Motor neuron (in vitro differentiated cells): ENCODE results near the gene GLB1L2. TPM values are rescaled to one million over a fixed set of nuclear protein-coding genes. Genes with fewer than 3 reads are reported as not detected.

Experiments used
- ATAC-seq, 8 experiments: fragments of 200-7000 bp; cut with Tn5 transposase; replicated peaks in 6 of 8; 2 replicates each; pipeline ENCODE4 v1.8.0; 2021; ENCODE audit warnings: mild to moderate bottlenecking in 8 of 8, moderate library complexity in 8 of 8
- H3K27ac ChIP-seq, 2 donors: fragments of 250-450 bp; sonication (Bioruptor Pico); 2 replicates each; pipeline ENCODE4 v1.9.0; 2021; ENCODE audit warnings: antibody characterized with exemption in 2 of 2, mild to moderate bottlenecking in 2 of 2, moderate library complexity in 1 of 2
- H3K4me1 ChIP-seq, 2 donors: fragments of 250-450 bp; sonication (Bioruptor Pico); replicated peaks in 1 of 2; 2 replicates each; pipeline ENCODE4 v1.6.1; 2021; ENCODE audit warnings: antibody characterized with exemption in 2 of 2, mild to moderate bottlenecking in 2 of 2, moderate library complexity in 1 of 2
- H3K4me3 ChIP-seq, 5 donors: fragments of 250-450 bp; sonication (Bioruptor Pico); 2 replicates each; pipeline ENCODE4 v1.9.0; 2021; ENCODE audit warnings: antibody characterized with exemption in 5 of 5, mild to moderate bottlenecking in 5 of 5, moderate library complexity in 4 of 5
- WGBS, 10 experiments: fragments of 450-650 bp; shearing (Covaris generic); methylation state at CpG; one replicate each; pipeline ENCODE4 v1.0.0; 2022; 5-methylcytosine and 5-hydroxymethylcytosine counted together
- in situ Hi-C, 9 experiments: fragments of 400-800 bp; cut with MboI; loops; one replicate each; pipeline ENCODE4 v1.15.0; 2021; ENCODE audit warnings: low sequenced_read_pairs in 9 of 9, low pct_unique_long_range_greater_than_20kb in 2 of 9; ENCODE audit not compliant: unreplicated experiment in 9 of 9
- total RNA-seq, 8 experiments: library from RNA; unstranded; fragments of 300-600 nt; gene quantifications; 2 replicates each; pipeline versions ENCODE4 v1.2.3 to v1.2.4, GENCODE V29; 2022

The GLB1L2 gene
- total RNA-seq, 8 experiments from 2014 or later, result 1.8 to 13.6 (median 5.2) TPM

DNA sequence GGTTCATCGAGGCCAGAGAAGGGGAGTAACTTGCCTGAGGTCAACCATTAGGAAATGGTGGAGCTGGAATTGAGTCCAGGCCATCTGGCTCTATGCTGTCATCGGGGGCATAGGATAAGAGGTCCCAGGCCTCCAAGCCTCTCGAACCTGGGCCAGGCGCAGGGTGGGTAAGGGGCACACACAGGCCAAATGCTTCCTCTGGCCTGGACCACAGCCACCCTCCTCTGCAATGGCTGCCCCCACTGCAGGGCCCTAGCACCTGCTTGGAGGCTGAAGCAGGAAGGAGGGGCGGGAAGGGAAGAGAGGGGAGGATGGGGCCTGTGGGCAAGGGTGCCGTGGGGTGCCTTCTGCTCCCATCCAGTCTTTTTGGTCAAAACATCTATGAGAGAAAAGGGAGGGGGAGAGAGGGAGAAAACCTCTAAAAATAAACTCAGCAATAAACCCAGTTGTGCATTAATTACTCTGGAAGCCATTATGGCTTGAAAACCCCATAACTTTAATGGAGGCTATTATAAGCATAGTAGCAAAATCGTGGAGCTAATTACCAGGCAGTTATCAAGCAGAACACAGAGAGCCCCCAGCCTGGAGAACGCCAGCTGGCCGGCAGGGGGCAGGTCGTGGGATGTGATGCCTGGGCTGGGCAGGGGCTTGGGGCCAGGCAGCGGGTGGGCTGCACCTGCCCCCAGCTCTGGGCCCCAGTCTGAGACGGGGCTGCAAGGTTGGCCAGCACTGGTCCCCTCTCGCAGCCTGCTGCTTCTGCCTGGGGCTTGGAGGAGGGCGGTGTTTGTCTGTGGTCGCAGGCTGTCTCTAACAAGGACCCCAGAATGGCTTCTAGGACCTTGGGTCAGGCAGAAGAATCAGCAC is 59.1 kb downstream of the GLB1L2 start:
- in situ Hi-C loops, result no loop called here
- H3K4me3 ChIP-seq, result no peak overlapping the region
- no peak overlapping the region for H3K27ac ChIP-seq
- ATAC-seq, result peak in 2 of 8 experiments; percentile 13 to 15
- WGBS, 10 experiments, result 0 to 90% (median 32%) methylated on average over 1 to 4 of the region's 15 CpGs; no CpG with 5 or more reads in 4 of the 10 experiments
- peaks cover 12 to 15% of the 10 kb centered on the region in 2 donors for H3K4me1 ChIP-seq

DNA sequence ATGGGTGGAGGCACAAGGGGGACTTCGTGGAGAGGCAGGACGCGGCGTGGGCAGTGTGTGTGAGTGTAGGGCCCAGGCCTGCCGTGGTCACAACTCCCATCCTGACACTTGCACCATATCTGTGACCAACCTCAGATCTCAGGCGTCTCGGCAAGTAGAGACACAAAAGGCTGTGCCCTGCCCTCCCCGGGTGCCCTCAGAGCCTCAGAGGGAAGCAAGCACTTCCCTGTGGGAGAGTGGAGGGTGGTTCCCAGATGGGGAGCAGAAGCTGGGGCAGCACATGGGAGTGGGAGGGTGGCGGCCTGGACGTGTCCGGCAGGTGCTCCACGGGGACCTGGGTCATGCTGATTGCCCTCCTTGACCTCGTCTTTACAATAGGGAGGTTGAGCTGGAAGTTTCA is 59.9 kb downstream of the GLB1L2 start:
- Histone ChIP-seq H3K4me3 (no peak overlapping the region), H3K4me1 (peaks cover 12 to 15% of the 10 kb centered on the region in 2 donors), H3K27ac (no peak overlapping the region)
- in situ Hi-C loops, result no loop called here
- ATAC-seq, result no peak
- 40% methylated on average over 1 of the region's 13 CpGs; no CpG with 5 or more reads in 9 of the 10 experiments for WGBS, 10 experiments

DNA sequence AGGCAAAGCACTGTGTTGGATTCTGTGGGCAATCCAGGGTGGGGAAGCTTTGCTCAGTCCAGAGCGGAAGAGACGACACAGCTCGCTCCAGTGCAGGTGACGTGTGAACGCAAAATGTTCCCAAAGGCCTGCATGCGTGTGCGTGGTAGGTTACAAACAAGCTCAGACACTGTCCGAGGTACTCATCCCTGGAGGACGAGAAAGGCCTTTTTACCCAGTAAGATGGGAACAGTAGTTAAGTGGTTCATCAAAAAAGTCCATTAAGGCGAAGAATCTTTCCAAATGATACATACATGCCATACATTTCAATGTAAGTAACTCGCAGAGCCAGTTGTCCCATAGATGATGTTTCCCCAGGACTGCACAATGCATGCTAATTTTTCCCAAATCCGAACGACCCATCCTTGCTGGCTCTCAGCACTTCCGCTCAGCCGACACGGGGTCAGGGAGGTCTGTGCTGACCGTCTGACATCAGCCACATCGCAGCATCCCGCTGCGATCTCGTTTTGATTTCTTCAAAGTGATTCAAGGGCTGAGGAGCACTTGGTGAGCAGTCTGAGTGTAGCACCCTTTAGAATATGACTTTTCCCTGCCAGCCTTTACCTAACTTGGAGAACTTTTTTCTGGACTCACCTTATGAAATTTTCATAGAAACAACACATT is 61.3 kb downstream of the GLB1L2 start:
- Histone ChIP-seq H3K27ac (no peak overlapping the region), H3K4me1 (peaks cover 12 to 15% of the 10 kb centered on the region in 2 donors), H3K4me3 (no peak overlapping the region)
- in situ Hi-C loops, result no loop called here
- WGBS, 10 experiments, result 49 to 98% (median 84%) methylated on average over 2 to 18 of the region's 21 CpGs; no CpG with 5 or more reads in 1 of the 10 experiments
- ATAC-seq, result peak in 5 of 8 experiments; percentile 13 to 26 (median 20)

DNA sequence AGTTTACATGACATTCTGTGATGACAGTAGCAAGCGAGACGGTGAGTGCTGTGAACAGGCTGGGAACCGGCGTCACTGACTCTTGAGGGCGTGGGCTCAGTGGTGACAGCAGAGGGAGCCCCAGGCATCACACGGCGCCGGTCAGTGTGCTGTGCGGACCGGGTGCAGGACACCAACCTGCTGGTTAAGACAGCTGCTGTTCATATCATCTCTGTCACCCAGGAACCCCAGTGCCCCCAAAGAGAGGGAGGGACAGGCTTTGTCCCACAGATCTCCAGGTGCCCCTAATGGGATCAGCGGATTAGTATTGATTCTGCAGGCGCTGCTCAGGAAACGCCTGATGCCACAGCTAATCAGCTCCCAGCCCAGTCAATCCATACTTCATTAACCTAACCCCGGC is 61.9 kb downstream of the GLB1L2 start:
- ATAC-seq, result peak; percentile 43 to 96 (median 94)
- Histone ChIP-seq H3K4me3 (no peak overlapping the region), H3K4me1 (peaks cover 12 to 20% of the 10 kb centered on the region in 2 donors)

DNA sequence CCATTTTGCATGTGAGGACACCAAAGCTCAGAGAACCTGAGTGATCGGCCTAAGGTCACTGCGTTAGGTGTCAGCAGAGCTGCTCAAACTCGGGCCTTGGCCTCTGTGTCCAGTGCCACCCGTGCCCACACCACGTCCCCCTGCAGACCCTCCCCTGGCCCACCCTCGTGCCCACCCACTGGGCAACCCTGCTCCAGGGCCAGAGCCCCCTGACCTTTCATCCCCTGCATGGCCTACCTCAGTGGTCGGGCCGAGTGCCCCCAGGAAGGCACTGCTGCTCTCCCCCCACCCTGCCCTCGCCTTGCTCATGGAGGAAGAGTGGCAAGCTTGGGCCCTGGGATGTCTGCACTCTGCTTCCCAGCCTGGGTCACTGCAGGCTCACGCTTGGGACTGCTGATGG is 62.5 kb downstream of the GLB1L2 start:
- in situ Hi-C loops, result no loop called here
- no peak for ATAC-seq
- peaks cover 12 to 26% of the 10 kb centered on the region in 2 donors for H3K4me1 ChIP-seq
- peak overlapping the region in 1 of 2 donors; percentile 62 for H3K27ac ChIP-seq
- H3K4me3 ChIP-seq, result no peak overlapping the region
- 17 to 100% (median 92%) methylated on average over 1 to 3 of the region's 10 CpGs; no CpG with 5 or more reads in 7 of the 10 experiments for WGBS, 10 experiments

More for the DNA sequence above, 61.9 kb downstream of the GLB1L2 start:
- H3K27ac ChIP-seq, result peak overlapping the region in 1 of 2 donors; percentile 62
- in situ Hi-C loops, result no loop called here
- 0 to 75% (median 30%) methylated on average over 2 to 8 of the region's 14 CpGs; no CpG with 5 or more reads in 3 of the 10 experiments for WGBS, 10 experiments

DNA sequence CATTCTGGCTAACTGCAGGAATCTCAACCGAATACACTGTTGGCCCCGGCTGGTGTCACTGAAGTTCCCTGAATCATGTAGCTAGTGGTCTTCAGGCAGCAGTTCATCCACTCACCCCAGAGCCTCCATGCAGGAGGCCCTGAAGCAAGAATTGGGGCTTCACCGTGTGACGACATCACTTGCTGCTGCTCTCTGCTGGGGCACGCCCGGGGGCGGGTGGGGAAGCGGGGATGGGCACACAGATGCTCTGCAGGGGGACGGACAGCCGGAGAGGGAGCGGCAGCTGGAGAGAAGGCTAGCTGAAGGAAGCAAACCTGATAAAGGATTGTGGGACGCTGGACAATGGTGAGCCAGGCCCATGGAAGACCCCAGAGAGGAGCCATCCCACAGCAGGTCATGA is 63.2 kb downstream of the GLB1L2 start:
- Histone ChIP-seq H3K4me3 (no peak overlapping the region), H3K4me1 (peaks cover 12 to 26% of the 10 kb centered on the region in 2 donors), H3K27ac (no peak overlapping the region)
- WGBS, 10 experiments, result 0 to 90% (median 60%) methylated on average over 1 to 2 of the region's 12 CpGs; no CpG with 5 or more reads in 6 of the 10 experiments
- in situ Hi-C loops, result no loop called here
- ATAC-seq, result no peak

DNA sequence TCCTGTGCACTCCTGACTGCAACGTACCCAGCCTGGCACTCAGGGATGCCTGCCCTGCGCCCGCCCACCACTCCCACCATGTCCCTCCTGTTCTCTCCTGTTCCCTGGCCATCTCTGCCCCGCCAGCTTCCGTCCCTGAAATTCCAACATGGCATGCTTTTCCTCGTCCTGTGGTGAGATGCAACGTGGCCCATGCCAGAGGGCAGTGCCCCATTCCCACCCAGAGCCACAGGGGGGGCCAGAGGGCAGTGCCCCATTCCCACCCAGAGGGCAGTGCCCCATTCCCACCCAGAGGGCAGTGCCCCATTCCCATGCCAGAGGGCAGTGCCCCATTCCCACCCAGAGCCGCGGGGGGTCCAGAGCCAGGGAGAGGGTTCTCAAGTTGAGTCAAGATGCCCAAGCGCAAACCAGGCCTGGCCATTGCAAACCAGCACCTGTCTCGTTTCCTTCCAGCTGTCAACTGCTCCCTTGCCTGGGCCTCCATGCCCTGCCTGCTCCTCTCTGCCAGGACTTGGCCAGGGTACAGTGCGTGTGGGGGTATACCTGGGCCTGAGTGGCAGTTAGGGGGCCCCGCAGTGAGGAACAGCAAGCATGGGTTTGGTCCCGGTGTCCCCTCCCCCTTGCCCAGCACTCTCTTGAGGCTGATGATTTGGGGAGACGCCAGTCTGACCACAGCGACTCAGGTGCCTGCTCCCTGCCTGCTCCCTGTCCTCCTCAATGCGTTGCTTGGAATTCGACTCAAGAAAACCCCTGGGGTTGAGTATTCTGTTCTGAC is 65.7 kb downstream of the GLB1L2 start:
- ATAC-seq, result no peak
- H3K27ac ChIP-seq, result no peak overlapping the region
- H3K4me3 ChIP-seq, result no peak overlapping the region
- in situ Hi-C loops, result no loop called here
- WGBS, 10 experiments, result 0 to 100% (median 77%) methylated on average over 1 to 6 of the region's 18 CpGs; no CpG with 5 or more reads in 6 of the 10 experiments
- H3K4me1 ChIP-seq, result peaks cover 12 to 19% of the 10 kb centered on the region in 2 donors

DNA sequence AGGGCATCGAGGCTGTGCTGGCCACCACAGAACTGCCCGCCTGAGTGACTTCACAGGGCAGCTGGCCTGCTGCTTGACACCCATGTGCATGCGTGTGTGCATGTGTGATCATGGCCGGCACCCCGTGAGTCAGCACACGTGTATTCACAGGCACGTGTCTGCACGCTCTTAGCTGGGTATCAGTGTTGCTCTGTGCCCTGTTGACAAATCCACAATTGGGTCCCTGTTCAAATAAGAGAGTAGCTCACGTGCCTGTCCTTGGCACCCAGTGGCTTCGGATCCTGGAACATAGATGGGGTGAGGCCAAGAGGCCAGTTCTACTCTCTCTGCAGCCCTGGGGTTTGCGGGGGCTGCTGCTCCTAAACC is 66.3 kb downstream of the GLB1L2 start:
- no peak overlapping the region for H3K27ac ChIP-seq
- H3K4me3 ChIP-seq, result no peak overlapping the region
- H3K4me1 ChIP-seq, result peaks cover 12 to 19% of the 10 kb centered on the region in 2 donors
- in situ Hi-C loops, result no loop called here
- 0 to 86% (median 80%) methylated on average over 1 to 4 of the region's 11 CpGs; no CpG with 5 or more reads in 7 of the 10 experiments for WGBS, 10 experiments
- ATAC-seq, result no peak

DNA sequence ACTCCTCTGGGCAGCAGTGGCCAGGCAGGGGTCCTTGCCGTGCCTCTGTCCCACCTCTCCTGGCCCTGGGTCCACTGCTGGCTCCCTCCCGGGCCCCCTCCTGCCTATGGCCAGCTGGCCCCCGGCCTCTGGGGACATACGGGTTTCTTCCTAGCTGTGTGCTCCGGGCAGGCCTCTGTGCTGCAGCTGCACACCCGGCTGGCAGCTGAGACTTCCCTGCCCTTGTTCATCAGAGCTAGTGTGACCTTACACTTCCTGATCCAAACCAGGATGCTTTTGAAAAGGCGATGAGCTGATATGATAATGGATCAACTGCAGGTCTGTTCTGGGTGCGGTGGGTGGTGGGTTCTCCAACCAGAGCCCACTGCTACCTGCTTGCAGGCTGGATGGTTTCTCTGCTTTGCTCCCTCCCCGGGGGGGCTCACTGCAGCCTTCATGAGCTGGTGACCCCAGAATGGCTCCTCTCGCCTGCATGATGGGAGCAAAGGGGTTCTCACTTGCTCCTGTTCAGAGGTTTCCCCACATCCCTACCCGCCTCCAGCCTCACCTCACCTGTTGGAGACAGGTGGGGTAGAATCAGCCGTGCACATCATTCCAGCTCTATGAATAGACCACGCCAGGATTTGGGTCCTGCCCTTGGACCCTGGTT is 67.0 kb downstream of the GLB1L2 start:
- peak in 2 of 8 experiments; percentile 8 to 28 for ATAC-seq
- H3K4me3 ChIP-seq, result no peak overlapping the region
- 0 to 100% (median 62%) methylated on average over 1 to 8 of the region's 13 CpGs; no CpG with 5 or more reads in 4 of the 10 experiments for WGBS, 10 experiments
- in situ Hi-C loops, result no loop called here
- H3K4me1 ChIP-seq, result peaks cover 7 to 14% of the 10 kb centered on the region in 2 donors
- peak overlapping the region in 1 of 2 donors; percentile 50 for H3K27ac ChIP-seq

DNA sequence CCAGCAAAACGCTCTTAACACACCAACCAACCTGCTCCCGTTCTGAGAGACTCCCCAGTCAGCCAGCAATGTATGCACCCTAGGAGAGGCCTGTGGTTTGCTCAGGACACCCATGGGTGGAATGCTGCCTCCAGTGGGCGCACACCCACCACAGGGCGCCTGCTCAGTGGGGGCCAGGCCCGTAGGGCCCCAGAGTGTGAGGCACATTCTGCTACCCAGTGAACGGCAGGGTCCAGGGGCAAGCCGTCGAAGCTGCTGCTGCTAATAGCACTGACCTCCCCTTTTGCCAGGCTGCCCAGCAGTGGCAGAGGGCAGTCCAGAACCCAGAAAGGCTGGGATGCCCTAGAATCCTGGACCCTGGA is 67.5 kb downstream of the GLB1L2 start:
- Histone ChIP-seq H3K27ac (no peak overlapping the region), H3K4me3 (no peak overlapping the region), H3K4me1 (peaks cover 3 to 11% of the 10 kb centered on the region in 2 donors)
- ATAC-seq, result no peak
- in situ Hi-C loops, result no loop called here
- 50 to 100% (median 100%) methylated on average over 1 to 2 of the region's 8 CpGs; no CpG with 5 or more reads in 5 of the 10 experiments for WGBS, 10 experiments

DNA sequence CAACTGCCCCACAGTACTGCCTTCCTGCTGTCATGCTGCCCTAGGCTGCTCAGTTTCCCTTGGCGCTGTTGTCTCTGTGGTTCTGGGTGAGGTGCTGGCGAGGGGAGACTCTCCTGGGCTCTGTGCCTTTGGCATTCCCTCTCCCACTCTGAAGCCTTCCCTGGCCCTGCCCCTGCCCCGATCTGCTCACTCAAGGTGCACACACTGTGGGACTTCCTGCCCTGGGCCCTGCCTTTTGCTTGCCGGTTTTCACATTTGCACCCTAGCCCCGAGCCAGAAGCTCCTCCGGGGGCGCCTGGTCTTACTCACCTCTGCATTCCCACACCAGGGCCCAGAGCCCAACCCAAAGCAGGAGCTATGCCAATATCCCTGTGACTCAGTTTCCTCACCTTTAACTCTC is 68.2 kb downstream of the GLB1L2 start:
- H3K4me3 ChIP-seq, result no peak overlapping the region
- no peak overlapping the region for H3K27ac ChIP-seq
- peaks cover 3 to 11% of the 10 kb centered on the region in 2 donors for H3K4me1 ChIP-seq
- no peak for ATAC-seq
- WGBS, 10 experiments, result 0 to 100% (median 83%) methylated on average over 1 to 7 of the region's 7 CpGs; no CpG with 5 or more reads in 4 of the 10 experiments
- in situ Hi-C loops, result no loop called here
